Measurements from ENCODE around the gene SETD1B.

GRCh38 chr12:121789233-121789781 lies 14.5 kb upstream of the SETD1B start:
- TF ChIP-seq POLR2A (IDR thresholded peaks at IDR 0.05; ENCODE audit: low read depth, low read length) (no peak), TAF1 (IDR thresholded peaks at IDR 0.05; ENCODE audit: borderline replicate concordance, low read depth, low read length) (no peak), POLR2AphosphoS5 (IDR thresholded peaks at IDR 0.05; ENCODE audit: low read depth, low read length) (0 out of 2 replicates have a peak, but pooled peaks have one; percentile 22)

Measured in GM12892 (cell line).